Esophagus squamous epithelium (tissue), 5 donors: ENCODE measurements around the gene FOXJ2. TPM values are rescaled to one million over a fixed set of nuclear protein-coding genes. Genes with fewer than 3 reads are reported as not detected.
A peak's percentile ranks its signal among the peaks of the same experiment; 100 is the strongest.

ENCODE experiments used
- DNase-seq: peaks from one replicate; lab custom pipeline; 2025; lab: John Stamatoyannopoulos, UW
- H3K27ac ChIP-seq, 4 donors: fragments of 200-600 bp; sonication (generic); one replicate each; pipeline ENCODE4 v1.5.1; 2016 to 2019; ENCODE audit warnings: mild to moderate bottlenecking in 1 of 4
- H3K27me3 ChIP-seq, 4 donors: fragments of 200-600 bp; sonication (generic); 1 replicate in 3 of 4; 2 replicates in 1 of 4; pipeline versions ENCODE4 v1.5.1 to v1.6.0; 2017 to 2021; ENCODE audit warnings: antibody characterized with exemption in 1 of 4
- H3K36me3 ChIP-seq, 3 donors: fragments of 200-600 bp; sonication (generic); one replicate each; pipeline ENCODE4 v1.5.1; 2016 to 2019
- H3K4me1 ChIP-seq, 3 donors: fragments of 200-600 bp; sonication (generic); one replicate each; pipeline ENCODE4 v1.5.1; 2017 to 2019
- H3K4me3 ChIP-seq, 4 donors: fragments of 200-600 bp; sonication (generic); 1 replicate in 3 of 4; 2 replicates in 1 of 4; pipeline ENCODE4 v1.5.1; 2016 to 2019; ENCODE audit warnings: mild to moderate bottlenecking in 2 of 4, moderate library complexity in 1 of 4
- H3K9me3 ChIP-seq, 3 donors: fragments of 200-600 bp; sonication (generic); one replicate each; pipeline ENCODE4 v1.5.1; 2016 to 2019
- CTCF ChIP-seq, 6 experiments: fragments of 450-650 bp in 4 of 6; fragments of 200-600 bp in 2 of 6; sonication (generic) in 2 of 6; IDR thresholded peaks; one replicate each; pipeline ENCODE4 v1.5.1; 2016 to 2019; ENCODE audit warnings: antibody characterized with exemption in 6 of 6, mild to moderate bottlenecking in 4 of 6, moderate library complexity in 4 of 6
- POLR2A ChIP-seq, 4 donors: fragments of 450-650 bp; IDR thresholded peaks; one replicate each; pipeline ENCODE4 v1.6.1; 2017; ENCODE audit warnings: antibody characterized with exemption in 4 of 4, mild to moderate bottlenecking in 4 of 4, moderate library complexity in 3 of 4
- WGBS, 2 donors: methylation state at CpG; one replicate each; pipeline ENCODE4 v1.1.5; 2018; 5-methylcytosine and 5-hydroxymethylcytosine counted together
- intact Hi-C: fragments of 100-400 bp; cut with DNase I; formaldehyde crosslinking; loops from one replicate; pipeline ENCODE4 v1.15.0; 2022
- total RNA-seq, 4 donors: library from RNA; depleted of rRNA; stranded (reverse); fragments of >200 nt; gene quantifications; one replicate each; pipeline ENCODE4 v1.1.0, GENCODE V29; 2016
- donor health status: DM: yes; HTN: yes; CAD: no.

Gene FOXJ2
- total RNA-seq, 4 donors from 2014 or later, result 5.9 to 11.8 (median 7.7) TPM

GRCh38 chr12:8076366-8076765 is 43.9 kb downstream of the FOXJ2 start:
- Histone ChIP-seq H3K4me1 (peaks cover 0 to 23% (median 5%) of the 10 kb centered on the region in 3 donors), H3K27ac (no peak overlapping the region), H3K9me3 (no peaks in the 10 kb centered on the region), H3K27me3 (peaks cover 0 to 5% (median 0%) of the 10 kb centered on the region in 4 donors), H3K36me3 (no peaks in the 10 kb centered on the region), H3K4me3 (no peak overlapping the region)
- WGBS, 2 donors, result 72 to 90% methylated on average over 4 of the region's 4 CpGs
- no peak for DNase-seq
- no peak for TF ChIP-seq POLR2A (IDR thresholded peaks at IDR 0.05)
- no peak for TF ChIP-seq CTCF (IDR thresholded peaks at IDR 0.05)
- intact Hi-C loops, result no loop called here

GRCh38 chr12:8077207-8077606 is 44.7 kb downstream of the FOXJ2 start:
- Histone ChIP-seq H3K27ac (no peak overlapping the region), H3K36me3 (no peaks in the 10 kb centered on the region), H3K27me3 (peaks cover 0 to 5% (median 0%) of the 10 kb centered on the region in 4 donors), H3K9me3 (no peaks in the 10 kb centered on the region), H3K4me3 (no peak overlapping the region), H3K4me1 (peaks cover 0 to 25% (median 5%) of the 10 kb centered on the region in 3 donors)
- intact Hi-C loops, result no loop called here
- 28 to 37% methylated on average over 4 of the region's 4 CpGs for WGBS, 2 donors
- DNase-seq, result no peak
- TF ChIP-seq CTCF (IDR thresholded peaks at IDR 0.05), result no peak
- TF ChIP-seq POLR2A (IDR thresholded peaks at IDR 0.05), result no peak

GRCh38 chr12:8078398-8078797 is 45.9 kb downstream of the FOXJ2 start:
- no peak overlapping the region for H3K27ac ChIP-seq
- H3K4me3 ChIP-seq, result no peak overlapping the region
- WGBS, 2 donors, result 31 to 32% methylated on average over 4 of the region's 4 CpGs
- intact Hi-C loops, result no loop called here
- peaks cover 0 to 5% (median 0%) of the 10 kb centered on the region in 4 donors for H3K27me3 ChIP-seq
- peaks cover 0 to 32% (median 12%) of the 10 kb centered on the region in 3 donors for H3K4me1 ChIP-seq
- H3K36me3 ChIP-seq, result no peaks in the 10 kb centered on the region
- H3K9me3 ChIP-seq, result no peaks in the 10 kb centered on the region
- DNase-seq, result no peak
- TF ChIP-seq POLR2A (IDR thresholded peaks at IDR 0.05), result no peak
- peak in 4 of 6 experiments; percentile 16 to 43 (median 25) for TF ChIP-seq CTCF (IDR thresholded peaks at IDR 0.05)

- DNase-seq, result no peak
- H3K4me3 ChIP-seq, result no peak overlapping the region
- H3K4me1 ChIP-seq, result peaks cover 0 to 38% (median 17%) of the 10 kb centered on the region in 3 donors
- no peaks in the 10 kb centered on the region for H3K36me3 ChIP-seq
- H3K27ac ChIP-seq, result no peak overlapping the region
- H3K9me3 ChIP-seq, result no peaks in the 10 kb centered on the region
- WGBS, 2 donors, result 52 to 87% methylated on average over 2 of the region's 2 CpGs
- TF ChIP-seq CTCF (IDR thresholded peaks at IDR 0.05) (no peak), POLR2A (IDR thresholded peaks at IDR 0.05) (no peak)
- peaks cover 0 to 5% (median 0%) of the 10 kb centered on the region in 4 donors for H3K27me3 ChIP-seq
- intact Hi-C loops, result no loop called here
These were observed 46.4 kb downstream of the FOXJ2 start for GRCh38 chr12:8078916-8079315.

- no peak for TF ChIP-seq CTCF (IDR thresholded peaks at IDR 0.05)
- TF ChIP-seq POLR2A (IDR thresholded peaks at IDR 0.05), result no peak
- intact Hi-C loops, result no loop called here
- no peaks in the 10 kb centered on the region for H3K36me3 ChIP-seq
These were observed 47.6 kb downstream of the FOXJ2 start for GRCh38 chr12:8080120-8080519.

More at GRCh38 chr12:8080120-8080519, 47.6 kb downstream of the FOXJ2 start:
- peaks cover 0 to 2% (median 0%) of the 10 kb centered on the region in 4 donors for H3K27me3 ChIP-seq
- no peak overlapping the region for H3K27ac ChIP-seq
- peaks cover 0 to 50% (median 19%) of the 10 kb centered on the region in 3 donors for H3K4me1 ChIP-seq
- DNase-seq, result no peak
- no peak overlapping the region for H3K4me3 ChIP-seq
- no peaks in the 10 kb centered on the region for H3K9me3 ChIP-seq
